Parathyroid adenoma (tissue), 2 donors: ENCODE data around the gene CRACDL.

ENCODE experiments used
- H2AFZ ChIP-seq: fragments of 300-600 bp; sonication (generic); one replicate; pipeline ENCODE4 v1.7.0; 2017; ENCODE audit warnings: antibody characterized with exemption, mild to moderate bottlenecking
- H3K27ac ChIP-seq: fragments of 300-600 bp; sonication (generic); one replicate; pipeline ENCODE4 v1.7.0; 2017
- H3K27me3 ChIP-seq: fragments of 300-600 bp; sonication (generic); one replicate; pipeline ENCODE4 v1.7.0; 2017; ENCODE audit warnings: low read length; ENCODE audit not compliant: control insufficient read depth, insufficient read depth
- H3K36me3 ChIP-seq: fragments of 300-600 bp; sonication (generic); one replicate; pipeline ENCODE4 v1.7.0; 2017; ENCODE audit warnings: low read length; ENCODE audit not compliant: control insufficient read depth, insufficient read depth
- H3K4me1 ChIP-seq: fragments of 300-600 bp; sonication (generic); one replicate; pipeline ENCODE4 v1.7.0; 2017; ENCODE audit warnings: control low read depth
- H3K4me2 ChIP-seq: fragments of 300-600 bp; sonication (generic); one replicate; pipeline ENCODE4 v1.7.0; 2017; ENCODE audit warnings: low read length
- H3K4me3 ChIP-seq: fragments of 300-600 bp; sonication (generic); one replicate; pipeline ENCODE4 v1.7.0; 2017; ENCODE audit warnings: low read depth, low read length
- H3K79me2 ChIP-seq: fragments of 300-600 bp; sonication (generic); one replicate; pipeline ENCODE4 v1.7.0; 2017; ENCODE audit warnings: control low read depth
- H3K9ac ChIP-seq: fragments of 300-600 bp; sonication (generic); one replicate; pipeline ENCODE4 v1.7.0; 2017; ENCODE audit warnings: mild to moderate bottlenecking
- H3K9me3 ChIP-seq: fragments of 300-600 bp; sonication (generic); one replicate; pipeline ENCODE4 v1.7.0; 2017; ENCODE audit warnings: low read length; ENCODE audit not compliant: control insufficient read depth
- CTCF ChIP-seq: fragments of 300-600 bp; sonication (generic); IDR thresholded peaks from one replicate; pipeline ENCODE4 v1.7.0; 2017; ENCODE audit warnings: antibody characterized with exemption, mild to moderate bottlenecking
- donor health status: primary hyperparathyroidism.

CRACDL gene

GRCh38 chr2:98750593-98751282, 185.3 kb downstream of the CRACDL start:
- Histone ChIP-seq H3K4me2 (no peak overlapping the region), H3K27ac (no peak overlapping the region), H2AFZ (no peak overlapping the region), H3K4me1 (peaks cover 14% of the 10 kb centered on the region), H3K9me3 (no peaks in the 10 kb centered on the region), H3K9ac (no peak overlapping the region), H3K27me3 (no peaks in the 10 kb centered on the region), H3K36me3 (no peaks in the 10 kb centered on the region), H3K4me3 (no peak overlapping the region), H3K79me2 (peaks cover 2% of the 10 kb centered on the region)
- no peak for TF ChIP-seq CTCF

- Histone ChIP-seq H3K27ac (no peak overlapping the region), H3K79me2 (peaks cover 2% of the 10 kb centered on the region), H3K4me2 (no peak overlapping the region)
Measured at GRCh38 chr2:98749066-98749450, 187.0 kb downstream of the CRACDL start.

GRCh38 chr2:98748292-98749065, 187.5 kb downstream of the CRACDL start:
- H3K27ac ChIP-seq, result no peak overlapping the region
- no peak overlapping the region for H3K9ac ChIP-seq
- H3K79me2 ChIP-seq, result peaks cover 2% of the 10 kb centered on the region
- no peak for TF ChIP-seq CTCF
- no peaks in the 10 kb centered on the region for H3K27me3 ChIP-seq
- no peak overlapping the region for H3K4me2 ChIP-seq
- peak overlapping the region; percentile 17 for H2AFZ ChIP-seq
- H3K4me3 ChIP-seq, result no peak overlapping the region
- H3K9me3 ChIP-seq, result no peaks in the 10 kb centered on the region
- no peaks in the 10 kb centered on the region for H3K36me3 ChIP-seq
- H3K4me1 ChIP-seq, result peaks cover 30% of the 10 kb centered on the region

More at GRCh38 chr2:98749066-98749450, 187.0 kb downstream of the CRACDL start:
- Histone ChIP-seq H3K4me1 (peaks cover 27% of the 10 kb centered on the region), H2AFZ (no peak overlapping the region), H3K36me3 (no peaks in the 10 kb centered on the region), H3K4me3 (no peak overlapping the region), H3K27me3 (no peaks in the 10 kb centered on the region), H3K9me3 (no peaks in the 10 kb centered on the region), H3K9ac (no peak overlapping the region)
- TF ChIP-seq CTCF, result no peak

- Histone ChIP-seq H3K79me2 (peaks cover 2% of the 10 kb centered on the region), H3K9ac (no peak overlapping the region), H2AFZ (peak overlapping the region; percentile 17), H3K4me3 (no peak overlapping the region), H3K4me1 (peaks cover 30% of the 10 kb centered on the region), H3K27me3 (no peaks in the 10 kb centered on the region), H3K9me3 (no peaks in the 10 kb centered on the region), H3K4me2 (no peak overlapping the region), H3K36me3 (no peaks in the 10 kb centered on the region), H3K27ac (no peak overlapping the region)
- TF ChIP-seq CTCF, result no peak
Measured at GRCh38 chr2:98747888-98748287, 188.1 kb downstream of the CRACDL start.
